Ascending aorta (tissue), 2 donors: ENCODE data around the gene JAKMIP1. TPM values are rescaled to one million over a fixed set of nuclear protein-coding genes. Genes with fewer than 3 reads are reported as not detected.

Experiments
- DNase-seq, 2 donors: peaks; one replicate each; pipeline ENCODE4 v3.0.0-alpha.2; 2019; ENCODE audit warnings: low spot score in 2 of 2
- H3K27ac ChIP-seq, 2 donors: fragments of 200-600 bp; sonication (generic); one replicate each; pipeline ENCODE4 v1.5.1; 2016 to 2017; ENCODE audit warnings: mild to moderate bottlenecking in 1 of 2
- H3K27me3 ChIP-seq: fragments of 200-600 bp; sonication (generic); one replicate; pipeline ENCODE4 v1.5.1; 2017
- H3K36me3 ChIP-seq, 2 donors: fragments of 200-600 bp; sonication (generic); one replicate each; pipeline ENCODE4 v1.5.1; 2016
- H3K4me1 ChIP-seq, 2 donors: fragments of 200-600 bp; sonication (generic); one replicate each; pipeline ENCODE4 v1.5.1; 2016 to 2017; ENCODE audit warnings: mild to moderate bottlenecking in 1 of 2
- H3K4me3 ChIP-seq, 2 donors: fragments of 200-600 bp; sonication (generic); one replicate each; pipeline ENCODE4 v1.5.1; 2016 to 2017; ENCODE audit warnings: mild to moderate bottlenecking in 1 of 2
- H3K9me3 ChIP-seq, 2 donors: fragments of 200-600 bp; sonication (generic); one replicate each; pipeline ENCODE4 v1.5.1; 2016
- intact Hi-C: fragments of 100-400 bp; cut with DNase I; formaldehyde crosslinking; loops from one replicate; pipeline ENCODE4 v1.15.1; 2023
- total RNA-seq: library from RNA; depleted of rRNA; stranded (reverse); fragments of >200 nt; gene quantifications from one replicate; pipeline ENCODE4 v1.1.0, GENCODE V29; 2016
- TF ChIP-seq, protein P1 (sequence below), 3 experiments: fragments of 200-600 bp in 2 of 3; fragments of 450-650 bp in 1 of 3; sonication (generic) in 2 of 3; IDR thresholded peaks; one replicate each; pipeline ENCODE4 v1.5.1; 2016 to 2019; ENCODE audit warnings: antibody characterized with exemption in 3 of 3, mild to moderate bottlenecking in 1 of 3, moderate library complexity in 1 of 3

The JAKMIP1 gene
- total RNA-seq, 1 donor from 2014 or later = not detected

DNA sequence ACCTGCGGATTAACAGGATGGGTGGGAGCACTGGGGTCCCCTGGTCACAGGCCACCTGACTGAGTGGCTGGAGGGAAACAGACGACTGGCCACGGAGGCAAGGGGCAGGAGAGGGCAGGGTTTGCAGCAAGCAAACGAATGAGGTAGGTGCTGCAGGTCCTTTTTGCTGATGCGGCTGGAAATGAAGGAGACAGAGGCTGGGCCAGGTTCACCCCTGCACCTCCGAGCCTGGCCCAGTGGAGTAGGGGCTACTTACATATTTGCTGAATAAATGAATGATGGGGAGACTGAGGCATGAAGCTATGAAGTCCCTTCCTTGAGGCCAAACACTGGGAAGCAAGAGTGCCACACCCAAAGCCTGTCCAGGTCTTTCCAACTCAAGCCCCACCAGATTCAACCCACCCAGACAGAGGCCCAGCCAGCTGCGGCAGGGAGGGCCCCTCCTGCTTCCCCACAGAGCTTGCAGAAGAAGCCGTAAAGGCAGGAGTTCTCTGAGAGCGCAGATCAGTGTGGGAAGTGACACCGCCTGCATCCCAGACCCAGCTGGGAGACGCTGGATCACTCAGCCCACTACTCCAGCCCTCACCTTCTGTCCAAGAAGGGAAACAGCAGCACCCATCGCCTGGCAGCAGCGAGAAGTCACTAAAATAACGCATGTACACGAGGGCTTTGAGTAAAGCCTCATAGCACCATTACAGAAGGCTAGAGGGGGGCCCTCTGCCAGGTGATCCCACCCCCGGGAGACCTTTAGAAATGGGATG, 146.0 kb downstream of the JAKMIP1 start:
- H3K27me3 ChIP-seq = no peaks in the 10 kb centered on the region

DNA sequence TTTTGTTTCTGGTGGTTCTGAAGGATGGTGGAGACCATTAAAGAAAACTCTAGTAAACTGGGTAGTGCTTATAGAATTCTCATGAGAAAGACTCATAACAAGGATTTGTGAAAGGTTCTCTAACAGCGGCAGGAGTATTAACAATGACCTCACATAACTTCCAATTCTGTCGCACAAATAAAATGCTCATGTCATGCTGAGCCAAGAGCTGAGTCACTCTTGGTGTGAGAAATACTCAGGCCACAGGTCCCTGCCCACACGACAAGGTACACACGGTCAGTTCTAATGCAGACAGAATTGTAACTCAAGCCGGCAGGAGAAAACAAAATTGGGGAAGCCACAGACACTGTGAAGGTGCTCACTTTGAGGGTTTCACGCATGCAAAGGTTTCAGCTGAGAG, 147.7 kb downstream of the JAKMIP1 start:
- intact Hi-C loops = no loop called here
- TF ChIP-seq, protein P1, sequence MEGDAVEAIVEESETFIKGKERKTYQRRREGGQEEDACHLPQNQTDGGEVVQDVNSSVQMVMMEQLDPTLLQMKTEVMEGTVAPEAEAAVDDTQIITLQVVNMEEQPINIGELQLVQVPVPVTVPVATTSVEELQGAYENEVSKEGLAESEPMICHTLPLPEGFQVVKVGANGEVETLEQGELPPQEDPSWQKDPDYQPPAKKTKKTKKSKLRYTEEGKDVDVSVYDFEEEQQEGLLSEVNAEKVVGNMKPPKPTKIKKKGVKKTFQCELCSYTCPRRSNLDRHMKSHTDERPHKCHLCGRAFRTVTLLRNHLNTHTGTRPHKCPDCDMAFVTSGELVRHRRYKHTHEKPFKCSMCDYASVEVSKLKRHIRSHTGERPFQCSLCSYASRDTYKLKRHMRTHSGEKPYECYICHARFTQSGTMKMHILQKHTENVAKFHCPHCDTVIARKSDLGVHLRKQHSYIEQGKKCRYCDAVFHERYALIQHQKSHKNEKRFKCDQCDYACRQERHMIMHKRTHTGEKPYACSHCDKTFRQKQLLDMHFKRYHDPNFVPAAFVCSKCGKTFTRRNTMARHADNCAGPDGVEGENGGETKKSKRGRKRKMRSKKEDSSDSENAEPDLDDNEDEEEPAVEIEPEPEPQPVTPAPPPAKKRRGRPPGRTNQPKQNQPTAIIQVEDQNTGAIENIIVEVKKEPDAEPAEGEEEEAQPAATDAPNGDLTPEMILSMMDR (IDR thresholded peaks at IDR 0.05) = no peak
- DNase-seq = no peak

More for the DNA sequence above, 146.0 kb downstream of the JAKMIP1 start:
- H3K27ac ChIP-seq = no peak overlapping the region
- peaks cover 4 to 23% of the 10 kb centered on the region in 2 donors for H3K9me3 ChIP-seq
- DNase-seq = no peak
- H3K4me1 ChIP-seq = no peaks in the 10 kb centered on the region
- intact Hi-C loops = no loop called here
- TF ChIP-seq, protein P1 (IDR thresholded peaks at IDR 0.05) = no peak
- H3K4me3 ChIP-seq = no peak overlapping the region
- no peaks in the 10 kb centered on the region for H3K36me3 ChIP-seq

DNA sequence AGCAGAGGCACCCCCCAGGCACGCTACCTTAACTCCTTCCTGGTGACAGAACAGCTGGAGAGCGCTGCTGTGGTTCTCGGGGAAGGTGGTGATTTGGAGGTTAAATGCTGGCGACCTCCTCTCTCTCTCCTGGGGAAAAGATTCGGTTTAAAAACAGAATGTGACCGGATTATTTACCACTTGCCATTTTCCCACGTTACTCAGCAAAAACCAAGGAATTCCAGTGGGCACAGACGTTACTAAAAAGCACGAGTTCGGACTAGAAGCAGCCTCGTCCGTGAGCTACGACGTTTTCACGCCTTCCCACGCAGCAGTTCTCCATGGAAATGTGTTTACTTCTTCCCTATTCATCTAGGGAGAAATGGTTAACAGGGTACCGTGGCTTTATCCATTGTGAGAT, 149.8 kb downstream of the JAKMIP1 start:
- Histone ChIP-seq H3K4me3 (no peak overlapping the region), H3K4me1 (no peaks in the 10 kb centered on the region), H3K9me3 (no peaks in the 10 kb centered on the region), H3K27me3 (no peaks in the 10 kb centered on the region), H3K36me3 (no peaks in the 10 kb centered on the region), H3K27ac (no peak overlapping the region)
- intact Hi-C loops = no loop called here
- no peak for DNase-seq
- TF ChIP-seq, protein P1 (IDR thresholded peaks at IDR 0.05) = no peak

More for the DNA sequence above, 147.7 kb downstream of the JAKMIP1 start:
- no peaks in the 10 kb centered on the region for H3K27me3 ChIP-seq
- H3K9me3 ChIP-seq = peaks cover 0 to 6% of the 10 kb centered on the region in 2 donors
- H3K4me1 ChIP-seq = no peaks in the 10 kb centered on the region
- no peaks in the 10 kb centered on the region for H3K36me3 ChIP-seq
- H3K4me3 ChIP-seq = no peak overlapping the region
- no peak overlapping the region for H3K27ac ChIP-seq

DNA sequence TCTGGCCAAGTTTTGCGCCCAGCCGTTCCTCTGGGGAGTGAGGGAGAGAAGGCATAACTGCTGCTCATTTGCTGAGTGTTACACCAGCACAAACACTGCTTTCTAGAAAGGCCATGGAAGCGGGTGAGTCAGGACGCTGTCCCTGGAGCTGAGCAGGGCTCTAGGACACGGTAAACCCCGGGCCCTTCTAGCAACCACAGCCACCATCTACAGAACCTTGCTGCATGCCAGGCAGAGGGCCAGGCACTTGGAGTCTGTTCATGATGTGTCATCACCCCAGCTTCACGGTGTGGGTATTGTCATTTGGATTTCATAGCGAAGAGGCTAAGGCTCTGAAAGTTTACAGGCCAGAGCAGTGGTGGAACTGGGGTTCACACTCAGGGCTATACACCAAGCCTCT, 150.4 kb downstream of the JAKMIP1 start:
- no peaks in the 10 kb centered on the region for H3K36me3 ChIP-seq
- no peaks in the 10 kb centered on the region for H3K4me1 ChIP-seq
- intact Hi-C loops = no loop called here
- no peak for DNase-seq
- no peak overlapping the region for H3K27ac ChIP-seq
- H3K4me3 ChIP-seq = no peak overlapping the region
- H3K27me3 ChIP-seq = no peaks in the 10 kb centered on the region
- H3K9me3 ChIP-seq = no peaks in the 10 kb centered on the region
- TF ChIP-seq, protein P1 (IDR thresholded peaks at IDR 0.05) = no peak

DNA sequence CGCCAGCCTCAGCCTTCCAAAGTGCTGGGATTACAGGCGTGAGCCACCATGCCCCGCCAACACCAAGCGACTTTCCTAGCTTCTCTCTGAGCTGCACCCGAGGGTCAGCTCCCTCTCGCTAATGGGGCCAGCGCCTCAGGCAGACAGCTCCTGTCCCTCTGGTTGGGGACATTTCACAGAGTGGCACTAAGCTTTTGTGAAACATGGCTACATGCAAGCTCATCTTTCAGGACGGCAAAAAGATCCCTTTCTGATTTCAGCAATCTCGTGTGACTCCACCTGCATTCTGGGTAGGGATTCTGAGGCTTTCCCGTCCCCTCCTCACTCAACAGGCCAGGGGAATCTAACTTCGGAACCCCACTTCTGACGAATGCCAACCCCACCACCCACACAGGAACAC, 151.1 kb downstream of the JAKMIP1 start:
- H3K27me3 ChIP-seq = no peaks in the 10 kb centered on the region
- TF ChIP-seq, protein P1 (IDR thresholded peaks at IDR 0.05) = no peak
- DNase-seq = no peak
- H3K9me3 ChIP-seq = no peaks in the 10 kb centered on the region
- no peaks in the 10 kb centered on the region for H3K36me3 ChIP-seq
- intact Hi-C loops = no loop called here
- no peak overlapping the region for H3K27ac ChIP-seq
- no peak overlapping the region for H3K4me3 ChIP-seq
- H3K4me1 ChIP-seq = no peaks in the 10 kb centered on the region
